HCT116 (cell line): ENCODE measurements around the gene COL23A1.

ENCODE experiments used
- CEBPB ChIP-seq: IDR thresholded peaks from 2 replicates; pipeline ENCODE4 v1.6.1; 2012; ENCODE audit warnings: low read depth
- CTCF ChIP-seq, 3 experiments: fragments of 200-600 bp in 1 of 3; sonication (generic) in 1 of 3; IDR thresholded peaks in 2 of 3; conservative IDR thresholded peaks in 1 of 3; 2 replicates each; pipeline ENCODE4 v1.5.1; 2012 to 2017; ENCODE audit warnings: low read depth in 2 of 3, low read length in 2 of 3, antibody characterized with exemption in 1 of 3, borderline replicate concordance in 1 of 3, control low read depth in 1 of 3, mild to moderate bottlenecking in 1 of 3, mixed read lengths in 1 of 3, mixed run types in 1 of 3, moderate library complexity in 1 of 3; ENCODE audit not compliant: insufficient read depth in 1 of 3
- EZH2 ChIP-seq: fragments of 200-600 bp; sonication (generic); IDR thresholded peaks from 2 replicates; pipeline ENCODE4 v1.6.1; 2017; ENCODE audit warnings: antibody characterized with exemption, mixed run types
- EZH2phosphoT487 ChIP-seq: fragments of 200-600 bp; IDR thresholded peaks from 2 replicates; pipeline ENCODE4 v1.6.1; 2018; ENCODE audit warnings: antibody characterized with exemption, borderline replicate concordance
- FOSL1 ChIP-seq: IDR thresholded peaks from 2 replicates; pipeline ENCODE4 v1.6.1; 2012; ENCODE audit warnings: low read depth
- JUND ChIP-seq: IDR thresholded peaks from 2 replicates; pipeline ENCODE4 v1.6.1; 2012
- MAX ChIP-seq: IDR thresholded peaks from 2 replicates; pipeline ENCODE4 v1.6.1; 2012
- POLR2AphosphoS5 ChIP-seq: IDR thresholded peaks from 2 replicates; pipeline ENCODE4 v1.6.1; 2011; ENCODE audit warnings: mild to moderate bottlenecking, low read depth, low read length, moderate library complexity
- RAD21 ChIP-seq: IDR thresholded peaks from 2 replicates; pipeline ENCODE4 v1.6.1; 2012; ENCODE audit warnings: low read depth, mild to moderate bottlenecking
- REST ChIP-seq: IDR thresholded peaks from 2 replicates; pipeline ENCODE4 v1.6.1; 2012; ENCODE audit warnings: low read depth
- SP1 ChIP-seq: IDR thresholded peaks from 2 replicates; pipeline ENCODE4 v1.6.1; 2012; ENCODE audit warnings: low read depth
- ZNF274 ChIP-seq: fragments of 200-500 bp; sonication (Bioruptor generic); IDR thresholded peaks from 2 replicates; pipeline ENCODE4 v1.6.1; 2014; ENCODE audit warnings: mild to moderate bottlenecking, low read depth, low read length, inconsistent platforms

GRCh38 chr5:178234121-178234749 lies 356.0 kb downstream of the COL23A1 start:
- 0 out of 6 replicates have a peak, but pooled peaks of 1 of the 3 experiments have one; percentile 2 for TF ChIP-seq CTCF (IDR thresholded peaks at IDR 0.05 in 2 of 3, conservative IDR thresholded peaks at IDR 0.05 in 1 of 3; ENCODE audit: borderline replicate concordance in 1 of 3, insufficient read depth in 1 of 3, low read depth in 2 of 3, low read length in 2 of 3)
- no peak for TF ChIP-seq JUND
- TF ChIP-seq CEBPB, result no peak
- no peak for TF ChIP-seq EZH2phosphoT487
- no peak for TF ChIP-seq MAX
- TF ChIP-seq FOSL1, result no peak
- no peak for TF ChIP-seq EZH2
- TF ChIP-seq SP1, result no peak
- no peak for TF ChIP-seq POLR2AphosphoS5
- TF ChIP-seq RAD21, result no peak
- no peak for TF ChIP-seq ZNF274
- TF ChIP-seq REST, result no peak
